Ovary (tissue), 9 donors: ENCODE measurements around the gene LAMP2. TPM values are rescaled to one million over a fixed set of nuclear protein-coding genes. Genes with fewer than 3 reads are reported as not detected.
"Not testable (repeated sequence)": the region's sequence is repeated elsewhere in the genome, so short reads cannot be mapped to it uniquely, and the experiment has no call there.

Experiments used
- DNase-seq, 5 donors: peaks; one replicate each; pipeline ENCODE4 v3.0.0-alpha.2; 2019 to 2020
- H3K27ac ChIP-seq, 2 donors: fragments of 200-600 bp; one replicate each; pipeline versions ENCODE4 v1.5.1 to v1.8.0; 2019 to 2022
- H3K27me3 ChIP-seq: fragments of 200-600 bp; one replicate; pipeline ENCODE4 v1.8.0; 2022
- H3K36me3 ChIP-seq: fragments of 200-600 bp; sonication (generic); one replicate; pipeline ENCODE4 v1.5.1; 2019
- H3K4me1 ChIP-seq: one replicate; pipeline ENCODE4 v1.8.1; 2013; ENCODE audit warnings: mild to moderate bottlenecking, moderate library complexity; ENCODE audit not compliant: insufficient read depth
- H3K4me3 ChIP-seq: fragments of 200-600 bp; sonication (generic); one replicate; pipeline ENCODE4 v1.5.1; 2017
- H3K9me3 ChIP-seq, 2 donors: fragments of 200-600 bp in 1 of 2; sonication (generic) in 1 of 2; one replicate each; pipeline versions ENCODE4 v1.5.1 to v1.8.1; 2013 to 2019; ENCODE audit warnings: mild to moderate bottlenecking in 1 of 2, moderate library complexity in 1 of 2
- EP300 ChIP-seq: sonication (generic); formaldehyde crosslinking; IDR thresholded peaks from one replicate; pipeline ENCODE4 v1.6.1; 2017; ENCODE audit warnings: antibody characterized with exemption
- POLR2A ChIP-seq: fragments of 450-650 bp; IDR thresholded peaks from one replicate; pipeline ENCODE4 v1.6.1; 2017; ENCODE audit warnings: antibody characterized with exemption, mild to moderate bottlenecking, moderate library complexity
- WGBS, 3 donors: extraction: QIAGEN DNeasy Blood & Tissue Kit in 1 of 3; methylation state at CpG; one replicate each; pipeline versions ENCODE4 v1.1.5 to v1.1.7; 2013 to 2017; 5-methylcytosine and 5-hydroxymethylcytosine counted together
- intact Hi-C, 4 donors: fragments of 100-400 bp; cut with DNase I; formaldehyde crosslinking; loops; one replicate each; pipeline versions ENCODE4 v1.11.0 to v1.15.1; 2022 to 2023
- polyA plus RNA-seq, 2 donors: library from polyadenylated mRNA; stranded (reverse); fragments of 200-250 nt in 1 of 2; fragments of 350-450 nt in 1 of 2; fragmentation: Illumina TruSeq in 1 of 2; extraction: RNeasy Lipid Tissue Mini Kit (QIAGEN cat#74804) in 1 of 2; gene quantifications; one replicate each; pipeline ENCODE4 v1.2.3, GENCODE V29; 2013 to 2014
- total RNA-seq, 7 donors: library from RNA; depleted of rRNA in 2 of 7; stranded (reverse); fragments of >200 nt in 2 of 7; fragmentation: NEBNext Ultra II Directional in 3 of 7; extraction: Animal tissue kit (Norgen Biotek cat#: 25700) in 3 of 7; gene quantifications; one replicate each; pipeline versions ENCODE4 v1.1.0 to v1.2.4, GENCODE V29; 2016 to 2023
- TF ChIP-seq, protein P1 (sequence below), 3 donors: fragments of 450-650 bp in 2 of 3; fragments of 200-600 bp in 1 of 3; IDR thresholded peaks; one replicate each; pipeline versions ENCODE4 v1.5.1 to v1.8.0; 2016 to 2022; ENCODE audit warnings: antibody characterized with exemption in 3 of 3, mild to moderate bottlenecking in 1 of 3
- donor health status: DM: no; HTN: no; CAD: no; lungs with moderate emphysema.
- donor health status: DM: no; HTN: no; CAD: no.
- donor health status: Bipolar disorder and iron deficiency.
- donor health status: DM: yes; HTN: yes; CAD: no.
- donor health status: DM: no; HTN: no; CAD: no.
- donor health status: DM: yes; HTN: yes; CAD: no.

LAMP2 gene
- total and polyA plus RNA-seq, 9 donors: 55.2 to 170 (median 87.3) TPM

DNA sequence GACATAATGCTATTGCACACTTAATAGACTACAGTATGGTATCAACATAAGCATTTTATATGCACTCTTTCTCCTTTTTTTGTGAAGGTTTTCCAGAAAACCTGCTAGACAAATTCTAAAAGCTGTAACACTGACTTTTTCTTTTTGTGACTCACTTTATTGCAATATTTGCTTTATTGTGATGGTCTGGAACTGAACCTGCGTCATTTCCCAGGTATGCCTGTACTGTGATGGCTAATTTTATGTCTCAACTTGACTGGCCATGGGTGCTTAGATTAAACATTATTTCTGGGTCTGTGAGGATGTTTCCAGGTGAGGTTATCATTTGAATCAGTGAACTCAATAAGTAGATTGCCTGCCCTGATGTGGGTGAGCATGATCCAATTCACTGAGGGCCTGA lies 35.5 kb upstream of the LAMP2 start:
- Histone ChIP-seq H3K27me3 (no peaks in the 10 kb centered on the region), H3K4me3 (no peak overlapping the region), H3K9me3 (no peaks in the 10 kb centered on the region), H3K4me1 (no peaks in the 10 kb centered on the region), H3K27ac (no peak overlapping the region), H3K36me3 (no peaks in the 10 kb centered on the region)
- no peak for TF ChIP-seq EP300
- TF ChIP-seq, protein P1, sequence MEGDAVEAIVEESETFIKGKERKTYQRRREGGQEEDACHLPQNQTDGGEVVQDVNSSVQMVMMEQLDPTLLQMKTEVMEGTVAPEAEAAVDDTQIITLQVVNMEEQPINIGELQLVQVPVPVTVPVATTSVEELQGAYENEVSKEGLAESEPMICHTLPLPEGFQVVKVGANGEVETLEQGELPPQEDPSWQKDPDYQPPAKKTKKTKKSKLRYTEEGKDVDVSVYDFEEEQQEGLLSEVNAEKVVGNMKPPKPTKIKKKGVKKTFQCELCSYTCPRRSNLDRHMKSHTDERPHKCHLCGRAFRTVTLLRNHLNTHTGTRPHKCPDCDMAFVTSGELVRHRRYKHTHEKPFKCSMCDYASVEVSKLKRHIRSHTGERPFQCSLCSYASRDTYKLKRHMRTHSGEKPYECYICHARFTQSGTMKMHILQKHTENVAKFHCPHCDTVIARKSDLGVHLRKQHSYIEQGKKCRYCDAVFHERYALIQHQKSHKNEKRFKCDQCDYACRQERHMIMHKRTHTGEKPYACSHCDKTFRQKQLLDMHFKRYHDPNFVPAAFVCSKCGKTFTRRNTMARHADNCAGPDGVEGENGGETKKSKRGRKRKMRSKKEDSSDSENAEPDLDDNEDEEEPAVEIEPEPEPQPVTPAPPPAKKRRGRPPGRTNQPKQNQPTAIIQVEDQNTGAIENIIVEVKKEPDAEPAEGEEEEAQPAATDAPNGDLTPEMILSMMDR (IDR thresholded peaks at IDR 0.05): no peak
- TF ChIP-seq POLR2A: no peak
- DNase-seq: no peak
- 55 to 77% (median 72%) methylated on average over 1 of the region's 1 CpG for WGBS, 3 donors
- intact Hi-C loops: no loop called here

DNA sequence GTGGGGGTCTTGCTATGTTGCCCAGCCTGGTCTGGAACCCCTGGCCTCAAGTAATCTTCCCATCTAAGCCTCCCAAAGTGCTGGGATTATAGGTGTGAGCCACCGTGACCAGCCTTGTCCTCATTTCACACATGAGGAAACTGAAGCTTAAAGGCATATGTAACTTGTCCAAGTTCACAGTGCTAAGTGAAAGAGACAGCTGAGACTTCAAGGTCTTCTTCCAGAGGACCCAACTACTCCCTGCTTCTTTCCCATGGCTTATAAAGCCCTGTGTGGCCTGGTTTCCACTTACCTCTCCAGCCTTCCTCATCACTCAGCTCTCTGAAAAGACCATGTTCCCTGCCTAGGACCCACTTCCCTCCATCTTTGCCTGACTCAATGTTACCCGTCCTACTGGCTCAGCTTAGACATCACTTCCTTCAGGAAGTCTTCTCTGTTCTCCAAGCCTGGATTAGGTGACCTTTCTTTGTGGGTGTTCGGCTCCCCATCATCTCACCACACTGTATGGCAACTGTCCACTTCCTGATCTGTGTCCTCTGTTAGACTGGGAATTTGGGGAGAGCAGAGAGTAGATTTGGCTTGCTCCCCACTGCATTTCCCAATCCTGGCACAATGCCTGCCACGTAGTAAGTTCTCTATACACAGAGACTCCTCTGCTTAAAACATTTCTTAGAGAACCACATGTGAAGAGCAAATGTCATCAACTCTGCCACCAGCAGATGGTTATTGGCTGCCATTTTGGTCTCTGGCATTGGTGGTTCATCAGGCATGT lies 30.4 kb upstream of the LAMP2 start:
- DNase-seq: no peak
- H3K4me1 ChIP-seq: no peaks in the 10 kb centered on the region
- intact Hi-C loops: no loop called here
- 50 to 60% (median 52%) methylated on average over 4 of the region's 4 CpGs for WGBS, 3 donors
- H3K9me3 ChIP-seq: no peaks in the 10 kb centered on the region
- no peak overlapping the region for H3K27ac ChIP-seq
- TF ChIP-seq POLR2A (no peak), EP300 (no peak)
- TF ChIP-seq, protein P1 (IDR thresholded peaks at IDR 0.05): no peak
- H3K4me3 ChIP-seq: no peak overlapping the region
- H3K27me3 ChIP-seq: no peaks in the 10 kb centered on the region
- H3K36me3 ChIP-seq: no peaks in the 10 kb centered on the region

DNA sequence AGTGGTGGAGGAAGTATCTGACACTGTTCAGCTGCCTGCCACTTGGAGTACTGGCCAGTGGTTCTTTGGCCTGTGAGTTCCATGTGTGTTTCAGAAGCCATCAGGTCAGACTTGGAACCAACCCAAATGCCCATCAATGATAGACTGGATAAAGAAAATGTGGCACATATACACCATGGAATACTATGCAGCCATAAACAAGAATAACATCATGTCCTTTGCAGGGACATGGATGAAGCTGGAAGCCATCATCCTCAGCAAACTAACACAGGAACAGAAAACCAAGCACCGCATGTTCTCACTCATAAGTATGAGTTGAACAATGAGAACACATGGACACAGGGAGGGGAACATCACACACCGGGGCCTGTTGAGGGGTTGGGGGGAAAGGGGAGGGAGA lies 21.0 kb upstream of the LAMP2 start:
- 82 to 98% (median 94%) methylated on average over 2 of the region's 2 CpGs for WGBS, 3 donors
- intact Hi-C loops, DNase-seq, H3K27ac ChIP-seq, H3K4me3 ChIP-seq, H3K9me3 ChIP-seq, H3K4me1 ChIP-seq, H3K36me3 ChIP-seq, H3K27me3 ChIP-seq: not testable (repeated sequence)

DNA sequence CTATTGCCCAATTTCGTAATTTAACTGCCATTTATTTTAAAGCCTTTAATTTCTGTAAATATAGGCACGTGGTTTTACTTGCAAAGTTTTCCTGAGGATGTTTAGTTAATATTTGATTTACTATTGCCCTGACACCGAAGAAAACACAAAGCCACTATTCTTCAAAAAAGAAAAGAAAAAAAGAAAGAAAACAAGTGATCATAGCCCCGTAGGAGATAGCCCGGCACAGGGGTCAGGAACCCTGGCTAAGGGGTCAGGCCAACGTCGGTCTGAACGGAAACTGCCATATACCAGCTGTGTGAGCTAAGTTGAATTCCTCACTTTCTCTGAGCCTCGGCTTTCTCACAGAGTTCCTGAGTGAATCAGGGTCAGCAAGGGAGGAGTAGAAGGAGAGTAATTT lies 17.7 kb upstream of the LAMP2 start:
- Histone ChIP-seq H3K27me3 (no peaks in the 10 kb centered on the region), H3K4me3 (no peak overlapping the region), H3K4me1 (no peaks in the 10 kb centered on the region), H3K36me3 (no peaks in the 10 kb centered on the region), H3K9me3 (no peaks in the 10 kb centered on the region), H3K27ac (no peak overlapping the region)
- TF ChIP-seq EP300: no peak
- TF ChIP-seq, protein P1 (IDR thresholded peaks at IDR 0.05): no peak
- TF ChIP-seq POLR2A: no peak
- DNase-seq: no peak
- intact Hi-C loops: no loop called here
- 54 to 58% (median 57%) methylated on average over 9 of the region's 9 CpGs for WGBS, 3 donors
